SK-N-SH treated with all-trans-retinoic acid at 6 μM for 48 hours (cell line): ENCODE data around the gene WNK2.

Experiments used
- ARNTL ChIP-seq: fragments of 450-650 bp; formaldehyde crosslinking; IDR thresholded peaks from 2 replicates; pipeline ENCODE4 v1.5.0; 2020; ENCODE audit warnings: low read depth, mild to moderate bottlenecking, moderate library complexity, borderline replicate concordance
- ESRRG ChIP-seq: fragments of 250-450 bp; sonication (Bioruptor Pico); IDR thresholded peaks from 2 replicates; pipeline ENCODE4 v1.6.1; 2021; ENCODE audit warnings: mild to moderate bottlenecking
- GLIS3 ChIP-seq: fragments of 250-450 bp; sonication (Bioruptor Pico); IDR thresholded peaks from 2 replicates; pipeline ENCODE4 v1.5.0; 2020; ENCODE audit warnings: mild to moderate bottlenecking, moderate library complexity
- ZC3H10 ChIP-seq: fragments of 250-450 bp; sonication (Bioruptor Pico); IDR thresholded peaks from 2 replicates; pipeline ENCODE4 v1.5.1; 2021; ENCODE audit warnings: mild to moderate bottlenecking, moderate library complexity
- ZFP30 ChIP-seq: fragments of 450-650 bp; formaldehyde crosslinking; IDR thresholded peaks from 2 replicates; pipeline ENCODE4 v1.5.0; 2022; ENCODE audit warnings: mild to moderate bottlenecking, moderate library complexity
- TF ChIP-seq, protein P1 (sequence below): fragments of 250-450 bp; sonication (Bioruptor Pico); IDR thresholded peaks from 2 replicates; pipeline ENCODE4 v1.5.1; 2020; ENCODE audit warnings: low read depth, mild to moderate bottlenecking, moderate library complexity
- TF ChIP-seq, protein P2 (sequence below): fragments of 250-450 bp; sonication (Bioruptor Pico); IDR thresholded peaks from 2 replicates; pipeline ENCODE4 v1.5.1; 2021; ENCODE audit warnings: mild to moderate bottlenecking, moderate library complexity

DNA sequence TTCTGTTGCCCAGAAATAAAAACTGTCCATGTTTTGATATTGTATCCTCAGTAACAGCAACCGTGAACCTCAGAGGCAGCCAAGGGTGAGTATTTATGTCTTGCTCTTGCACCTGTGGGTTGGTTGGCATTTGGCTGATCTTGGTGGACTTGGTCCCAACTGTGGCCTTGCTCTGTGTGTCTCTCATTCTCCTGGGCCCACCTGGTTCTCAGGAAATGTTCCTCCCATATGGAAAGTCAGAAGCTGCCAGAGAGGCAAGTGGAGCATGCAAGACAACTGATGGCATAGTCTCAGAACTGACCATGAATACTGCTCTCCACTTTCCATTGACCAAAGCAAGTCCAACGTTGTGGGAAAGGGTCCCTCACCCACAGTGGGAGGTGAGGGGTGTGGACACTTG, 36.3 kb upstream of the WNK2 start:
- TF ChIP-seq ZFP30 (CRISPR knock-in tag) (no peak), ARNTL (CRISPR knock-in tag) (no peak), ZC3H10 (CRISPR knock-in tag) (no peak), ESRRG (no peak), GLIS3 (no peak)
- TF ChIP-seq, protein P1, sequence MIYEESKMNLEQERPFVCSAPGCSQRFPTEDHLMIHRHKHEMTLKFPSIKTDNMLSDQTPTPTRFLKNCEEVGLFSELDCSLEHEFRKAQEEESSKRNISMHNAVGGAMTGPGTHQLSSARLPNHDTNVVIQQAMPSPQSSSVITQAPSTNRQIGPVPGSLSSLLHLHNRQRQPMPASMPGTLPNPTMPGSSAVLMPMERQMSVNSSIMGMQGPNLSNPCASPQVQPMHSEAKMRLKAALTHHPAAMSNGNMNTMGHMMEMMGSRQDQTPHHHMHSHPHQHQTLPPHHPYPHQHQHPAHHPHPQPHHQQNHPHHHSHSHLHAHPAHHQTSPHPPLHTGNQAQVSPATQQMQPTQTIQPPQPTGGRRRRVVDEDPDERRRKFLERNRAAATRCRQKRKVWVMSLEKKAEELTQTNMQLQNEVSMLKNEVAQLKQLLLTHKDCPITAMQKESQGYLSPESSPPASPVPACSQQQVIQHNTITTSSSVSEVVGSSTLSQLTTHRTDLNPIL (CRISPR knock-in tag) = no peak
- TF ChIP-seq, protein P2, sequence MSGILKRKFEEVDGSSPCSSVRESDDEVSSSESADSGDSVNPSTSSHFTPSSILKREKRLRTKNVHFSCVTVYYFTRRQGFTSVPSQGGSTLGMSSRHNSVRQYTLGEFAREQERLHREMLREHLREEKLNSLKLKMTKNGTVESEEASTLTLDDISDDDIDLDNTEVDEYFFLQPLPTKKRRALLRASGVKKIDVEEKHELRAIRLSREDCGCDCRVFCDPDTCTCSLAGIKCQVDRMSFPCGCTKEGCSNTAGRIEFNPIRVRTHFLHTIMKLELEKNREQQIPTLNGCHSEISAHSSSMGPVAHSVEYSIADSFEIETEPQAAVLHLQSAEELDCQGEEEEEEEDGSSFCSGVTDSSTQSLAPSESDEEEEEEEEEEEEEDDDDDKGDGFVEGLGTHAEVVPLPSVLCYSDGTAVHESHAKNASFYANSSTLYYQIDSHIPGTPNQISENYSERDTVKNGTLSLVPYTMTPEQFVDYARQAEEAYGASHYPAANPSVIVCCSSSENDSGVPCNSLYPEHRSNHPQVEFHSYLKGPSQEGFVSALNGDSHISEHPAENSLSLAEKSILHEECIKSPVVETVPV (CRISPR knock-in tag) = no peak
